DND-41 (cell line): ENCODE data around the gene PCDHGC4.

Experiments used
- EZH2 ChIP-seq: IDR thresholded peaks from 3 replicates; pipeline ENCODE4 v1.6.1; 2012; ENCODE audit warnings: borderline replicate concordance, low read depth, mild to moderate bottlenecking, moderate library complexity, low read length, inconsistent platforms; ENCODE audit not compliant: severe bottlenecking
- TF ChIP-seq, protein P1 (sequence below): IDR thresholded peaks from 2 replicates; pipeline ENCODE4 v1.5.1; 2012; ENCODE audit warnings: borderline replicate concordance, low read length, moderate library complexity, mild to moderate bottlenecking; ENCODE audit not compliant: poor library complexity, severe bottlenecking; ENCODE audit errors: extremely low read depth

DNA sequence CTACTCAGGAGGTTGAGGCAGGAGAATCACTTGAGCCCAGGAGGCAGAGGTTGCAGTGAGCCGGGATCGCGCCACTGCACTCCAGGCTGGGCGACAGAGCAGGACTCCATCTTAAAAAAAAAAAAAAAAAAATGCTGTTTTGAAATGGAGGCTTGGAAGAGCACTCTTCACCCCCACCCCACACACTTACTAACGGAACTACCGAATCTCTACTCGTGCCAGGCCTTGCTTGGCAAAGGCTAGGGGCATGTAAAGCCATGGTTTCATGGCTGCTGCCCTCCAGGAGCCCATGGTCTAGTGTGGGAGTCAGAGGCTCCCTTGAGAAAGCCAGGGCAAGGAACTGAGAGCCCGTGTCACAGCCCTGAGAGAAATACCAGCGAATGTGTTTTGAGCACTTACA is 25.3 kb downstream of the PCDHGC4 start:
- TF ChIP-seq, protein P1, sequence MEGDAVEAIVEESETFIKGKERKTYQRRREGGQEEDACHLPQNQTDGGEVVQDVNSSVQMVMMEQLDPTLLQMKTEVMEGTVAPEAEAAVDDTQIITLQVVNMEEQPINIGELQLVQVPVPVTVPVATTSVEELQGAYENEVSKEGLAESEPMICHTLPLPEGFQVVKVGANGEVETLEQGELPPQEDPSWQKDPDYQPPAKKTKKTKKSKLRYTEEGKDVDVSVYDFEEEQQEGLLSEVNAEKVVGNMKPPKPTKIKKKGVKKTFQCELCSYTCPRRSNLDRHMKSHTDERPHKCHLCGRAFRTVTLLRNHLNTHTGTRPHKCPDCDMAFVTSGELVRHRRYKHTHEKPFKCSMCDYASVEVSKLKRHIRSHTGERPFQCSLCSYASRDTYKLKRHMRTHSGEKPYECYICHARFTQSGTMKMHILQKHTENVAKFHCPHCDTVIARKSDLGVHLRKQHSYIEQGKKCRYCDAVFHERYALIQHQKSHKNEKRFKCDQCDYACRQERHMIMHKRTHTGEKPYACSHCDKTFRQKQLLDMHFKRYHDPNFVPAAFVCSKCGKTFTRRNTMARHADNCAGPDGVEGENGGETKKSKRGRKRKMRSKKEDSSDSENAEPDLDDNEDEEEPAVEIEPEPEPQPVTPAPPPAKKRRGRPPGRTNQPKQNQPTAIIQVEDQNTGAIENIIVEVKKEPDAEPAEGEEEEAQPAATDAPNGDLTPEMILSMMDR: no peak
- TF ChIP-seq EZH2: no peak
